KMS-11 (cell line): ENCODE results near the gene LRRC7.

ENCODE experiments used
- H2AFZ ChIP-seq: fragments of 200-600 bp; sonication (generic); 2 replicates; pipeline ENCODE4 v1.6.1; 2016; ENCODE audit warnings: antibody characterized with exemption, mixed run types, low read depth
- H3K27ac ChIP-seq: fragments of 200-600 bp; sonication (generic); 2 replicates; pipeline ENCODE4 v1.6.1; 2016; ENCODE audit warnings: mild to moderate bottlenecking, mixed run types
- H3K27me3 ChIP-seq: fragments of 200-600 bp; sonication (generic); 2 replicates; pipeline ENCODE4 v1.6.1; 2017; ENCODE audit warnings: mild to moderate bottlenecking, low read depth, mixed run types, moderate library complexity; ENCODE audit not compliant: insufficient read depth
- H3K36me3 ChIP-seq: fragments of 200-600 bp; sonication (generic); 2 replicates; pipeline ENCODE4 v1.6.1; 2017; ENCODE audit warnings: mild to moderate bottlenecking, mixed run types; ENCODE audit not compliant: insufficient read depth
- H3K4me1 ChIP-seq: fragments of 200-600 bp; sonication (generic); 2 replicates; pipeline ENCODE4 v1.6.1; 2016; ENCODE audit warnings: mild to moderate bottlenecking, low read depth, mixed run types; ENCODE audit not compliant: poor library complexity, severe bottlenecking
- H3K4me2 ChIP-seq: fragments of 200-600 bp; sonication (generic); 2 replicates; pipeline ENCODE4 v1.7.0; 2016; ENCODE audit warnings: mild to moderate bottlenecking, mixed run types
- H3K4me3 ChIP-seq: fragments of 200-600 bp; sonication (generic); IDR thresholded peaks from 2 replicates; pipeline ENCODE4 v1.6.1; 2017; ENCODE audit warnings: low read depth, low read length, mixed read lengths; ENCODE audit not compliant: insufficient read depth
- H3K79me2 ChIP-seq: fragments of 200-600 bp; sonication (generic); 2 replicates; pipeline ENCODE4 v1.6.1; 2016; ENCODE audit warnings: low read depth, mixed run types; ENCODE audit not compliant: insufficient read depth
- H3K9ac ChIP-seq: fragments of 200-600 bp; sonication (generic); 2 replicates; pipeline ENCODE4 v1.6.1; 2016; ENCODE audit warnings: mild to moderate bottlenecking, mixed run types
- H4K20me1 ChIP-seq: fragments of 200-600 bp; sonication (generic); 2 replicates; pipeline ENCODE4 v1.6.1; 2016; ENCODE audit warnings: mild to moderate bottlenecking, mixed run types; ENCODE audit not compliant: insufficient read depth
- TF ChIP-seq, protein P1 (sequence below): fragments of 200-600 bp; sonication (generic); conservative IDR thresholded peaks from 2 replicates; pipeline ENCODE4 v1.6.1; 2017; ENCODE audit warnings: low read depth, mild to moderate bottlenecking, antibody characterized with exemption, low read length, moderate library complexity, mixed read lengths

The LRRC7 gene

DNA sequence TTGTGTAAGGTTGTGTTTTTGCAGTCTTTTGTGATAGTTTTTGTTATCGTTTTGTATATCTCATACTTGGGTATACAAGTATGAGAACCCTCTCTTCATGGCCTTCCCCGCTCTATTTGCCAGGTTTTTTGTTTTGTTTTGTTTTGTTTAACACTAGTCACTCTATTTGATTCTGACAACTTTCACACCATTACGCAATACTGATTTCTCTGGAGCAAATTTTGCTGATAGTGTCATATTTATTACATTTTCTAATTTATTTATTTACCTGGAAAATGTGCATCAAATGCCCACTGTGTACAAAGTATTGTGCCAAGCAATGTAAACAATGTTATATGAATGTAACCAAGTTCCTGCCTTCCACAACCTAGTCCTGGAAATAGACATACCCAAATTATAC is 547.6 kb downstream of the LRRC7 start:
- no peaks in the 10 kb centered on the region for H3K27me3 ChIP-seq
- H3K9ac ChIP-seq = no peak overlapping the region
- TF ChIP-seq, protein P1, sequence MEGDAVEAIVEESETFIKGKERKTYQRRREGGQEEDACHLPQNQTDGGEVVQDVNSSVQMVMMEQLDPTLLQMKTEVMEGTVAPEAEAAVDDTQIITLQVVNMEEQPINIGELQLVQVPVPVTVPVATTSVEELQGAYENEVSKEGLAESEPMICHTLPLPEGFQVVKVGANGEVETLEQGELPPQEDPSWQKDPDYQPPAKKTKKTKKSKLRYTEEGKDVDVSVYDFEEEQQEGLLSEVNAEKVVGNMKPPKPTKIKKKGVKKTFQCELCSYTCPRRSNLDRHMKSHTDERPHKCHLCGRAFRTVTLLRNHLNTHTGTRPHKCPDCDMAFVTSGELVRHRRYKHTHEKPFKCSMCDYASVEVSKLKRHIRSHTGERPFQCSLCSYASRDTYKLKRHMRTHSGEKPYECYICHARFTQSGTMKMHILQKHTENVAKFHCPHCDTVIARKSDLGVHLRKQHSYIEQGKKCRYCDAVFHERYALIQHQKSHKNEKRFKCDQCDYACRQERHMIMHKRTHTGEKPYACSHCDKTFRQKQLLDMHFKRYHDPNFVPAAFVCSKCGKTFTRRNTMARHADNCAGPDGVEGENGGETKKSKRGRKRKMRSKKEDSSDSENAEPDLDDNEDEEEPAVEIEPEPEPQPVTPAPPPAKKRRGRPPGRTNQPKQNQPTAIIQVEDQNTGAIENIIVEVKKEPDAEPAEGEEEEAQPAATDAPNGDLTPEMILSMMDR = no peak
- H2AFZ ChIP-seq = no peak overlapping the region
- no peak overlapping the region for H3K27ac ChIP-seq
- no peaks in the 10 kb centered on the region for H3K4me1 ChIP-seq
- no peaks in the 10 kb centered on the region for H3K79me2 ChIP-seq
- no peak overlapping the region for H3K4me3 ChIP-seq
- H3K4me2 ChIP-seq = no peak overlapping the region
- no peaks in the 10 kb centered on the region for H3K36me3 ChIP-seq
- no peaks in the 10 kb centered on the region for H4K20me1 ChIP-seq

DNA sequence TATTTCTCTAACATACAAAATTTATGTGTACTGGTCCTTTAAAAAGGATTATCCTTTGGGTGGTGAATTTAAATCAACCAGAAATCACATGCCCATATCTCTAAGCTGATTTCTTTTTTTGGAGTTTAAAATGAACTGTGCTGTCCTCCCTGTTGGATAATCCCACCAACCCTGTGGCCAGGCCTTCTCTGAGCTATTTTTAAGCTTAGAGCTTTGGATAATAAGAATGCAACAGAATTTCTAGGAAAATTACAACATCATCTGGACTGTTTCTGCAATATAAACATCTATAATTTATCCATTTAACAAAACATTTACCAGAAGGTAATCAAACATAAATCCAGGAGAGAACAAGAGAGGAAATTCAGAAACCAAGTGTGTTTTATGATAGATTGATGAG is 549.3 kb downstream of the LRRC7 start:
- TF ChIP-seq, protein P1 = no peak
- no peak overlapping the region for H3K4me3 ChIP-seq
- no peaks in the 10 kb centered on the region for H4K20me1 ChIP-seq
- H2AFZ ChIP-seq = no peak overlapping the region
- no peak overlapping the region for H3K27ac ChIP-seq
- H3K27me3 ChIP-seq = no peaks in the 10 kb centered on the region
- no peaks in the 10 kb centered on the region for H3K4me1 ChIP-seq
- no peaks in the 10 kb centered on the region for H3K36me3 ChIP-seq
- no peak overlapping the region for H3K9ac ChIP-seq
- H3K4me2 ChIP-seq = no peak overlapping the region
- no peaks in the 10 kb centered on the region for H3K79me2 ChIP-seq

DNA sequence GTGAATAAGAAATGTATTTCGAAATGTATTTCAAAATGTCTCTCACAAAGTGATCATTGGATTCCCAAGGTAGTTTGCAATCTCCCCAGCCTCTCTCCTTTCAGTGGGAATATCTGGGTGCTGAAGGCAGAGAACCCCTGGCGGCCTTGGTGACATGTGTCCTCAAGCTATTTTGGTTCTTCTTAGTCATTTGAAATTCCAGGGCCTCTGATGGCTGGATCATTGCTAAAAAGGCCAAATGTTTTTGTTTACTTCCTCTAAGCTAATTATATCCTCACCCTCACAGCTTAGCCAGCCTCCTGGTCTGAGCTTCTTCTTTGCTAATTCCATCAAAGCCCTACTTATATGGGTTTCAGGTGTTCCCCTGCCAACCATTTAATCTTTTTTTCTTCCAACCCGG is 566.4 kb downstream of the LRRC7 start:
- Histone ChIP-seq H3K4me2 (no peak overlapping the region), H3K36me3 (no peaks in the 10 kb centered on the region), H3K27ac (no peak overlapping the region), H3K79me2 (no peaks in the 10 kb centered on the region), H4K20me1 (no peaks in the 10 kb centered on the region), H3K27me3 (no peaks in the 10 kb centered on the region), H3K4me3 (no peak overlapping the region), H3K4me1 (no peaks in the 10 kb centered on the region), H2AFZ (no peak overlapping the region), H3K9ac (no peak overlapping the region)
- TF ChIP-seq, protein P1 = no peak

DNA sequence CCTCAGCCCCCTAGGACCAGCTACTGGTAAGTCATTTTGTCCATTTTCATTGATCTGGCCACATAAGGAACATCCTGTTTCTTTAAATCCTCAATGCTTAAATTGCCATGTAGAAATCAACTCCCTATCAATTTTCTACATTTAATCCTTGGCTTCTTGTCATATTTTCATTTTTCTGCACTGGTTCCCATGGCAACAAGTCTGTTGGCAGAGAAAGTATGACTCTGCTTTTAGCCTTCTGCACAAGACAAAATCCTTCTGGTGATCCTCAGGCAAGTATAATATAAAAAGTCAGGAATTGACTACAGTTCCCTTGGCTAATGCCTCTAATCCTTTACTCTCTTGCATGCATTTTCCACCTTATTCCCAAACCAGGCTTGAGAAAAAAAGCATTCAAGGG is 572.6 kb downstream of the LRRC7 start:
- Histone ChIP-seq H2AFZ (no peak overlapping the region), H3K36me3 (no peaks in the 10 kb centered on the region), H3K79me2 (no peaks in the 10 kb centered on the region), H3K9ac (no peak overlapping the region), H3K4me3 (no peak overlapping the region), H3K4me2 (no peak overlapping the region), H3K27me3 (no peaks in the 10 kb centered on the region), H3K4me1 (no peaks in the 10 kb centered on the region), H4K20me1 (no peaks in the 10 kb centered on the region), H3K27ac (no peak overlapping the region)
- TF ChIP-seq, protein P1 = no peak

DNA sequence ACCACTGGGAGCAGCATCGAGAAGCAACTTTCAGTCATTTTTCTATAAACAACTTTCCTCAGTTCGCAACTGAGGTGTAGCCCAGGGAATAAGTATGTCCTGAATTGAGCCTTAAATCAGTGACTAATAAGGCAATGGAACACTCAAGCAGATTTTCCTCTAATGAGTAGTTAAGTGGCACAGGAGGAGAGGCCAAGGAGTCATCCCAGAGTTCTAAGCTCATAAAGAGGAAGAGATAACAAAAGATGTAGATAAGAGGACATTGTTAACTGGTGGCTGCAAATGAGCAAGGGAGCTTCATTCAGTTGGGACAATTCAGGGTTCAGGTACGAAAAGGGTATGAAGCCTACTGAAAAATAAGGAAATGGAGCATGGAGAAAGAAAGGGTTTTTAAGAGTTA is 573.2 kb downstream of the LRRC7 start:
- no peak overlapping the region for H3K9ac ChIP-seq
- H3K27me3 ChIP-seq = no peaks in the 10 kb centered on the region

More for the DNA sequence above, 573.2 kb downstream of the LRRC7 start:
- Histone ChIP-seq H3K79me2 (no peaks in the 10 kb centered on the region), H2AFZ (no peak overlapping the region), H3K36me3 (no peaks in the 10 kb centered on the region), H3K4me2 (no peak overlapping the region), H4K20me1 (no peaks in the 10 kb centered on the region), H3K4me3 (no peak overlapping the region), H3K27ac (no peak overlapping the region), H3K4me1 (no peaks in the 10 kb centered on the region)
- TF ChIP-seq, protein P1 = no peak
